Peyer's patch (tissue), 4 donors: ENCODE results near the gene ZFPL1. TPM values are rescaled to one million over a fixed set of nuclear protein-coding genes. Genes with fewer than 3 reads are reported as not detected.

Experiments
- DNase-seq, 3 donors: peaks; one replicate each; pipeline ENCODE4 v3.0.0-alpha.2; 2017 to 2019
- H3K27ac ChIP-seq, 4 donors: fragments of 200-600 bp; sonication (generic); one replicate each; pipeline ENCODE4 v1.5.1; 2016 to 2019
- H3K27me3 ChIP-seq, 2 donors: fragments of 200-600 bp; sonication (generic); one replicate each; pipeline ENCODE4 v1.5.1; 2019
- H3K36me3 ChIP-seq, 3 donors: fragments of 200-600 bp; sonication (generic); one replicate each; pipeline ENCODE4 v1.5.1; 2016 to 2019
- H3K4me1 ChIP-seq, 4 donors: fragments of 200-600 bp; sonication (generic); one replicate each; pipeline ENCODE4 v1.5.1; 2016 to 2019
- H3K4me3 ChIP-seq, 4 donors: fragments of 200-600 bp; sonication (generic); 1 replicate in 3 of 4; 2 replicates in 1 of 4; pipeline ENCODE4 v1.5.1; 2016 to 2019; ENCODE audit warnings: mild to moderate bottlenecking in 1 of 4
- H3K9me3 ChIP-seq, 4 donors: fragments of 200-600 bp; sonication (generic); one replicate each; pipeline ENCODE4 v1.5.1; 2016 to 2019; ENCODE audit warnings: mild to moderate bottlenecking in 1 of 4
- CTCF ChIP-seq, 6 experiments: fragments of 450-650 bp in 4 of 6; fragments of 200-600 bp in 2 of 6; sonication (generic) in 1 of 6; IDR thresholded peaks; one replicate each; pipeline ENCODE4 v1.5.1; 2017 to 2019; ENCODE audit warnings: antibody characterized with exemption in 6 of 6, mild to moderate bottlenecking in 3 of 6, moderate library complexity in 1 of 6
- POLR2A ChIP-seq, 2 donors: fragments of 450-650 bp; IDR thresholded peaks; one replicate each; pipeline ENCODE4 v1.5.1; 2017; ENCODE audit warnings: antibody characterized with exemption in 2 of 2, mild to moderate bottlenecking in 2 of 2, moderate library complexity in 2 of 2
- total RNA-seq, 4 donors: library from RNA; depleted of rRNA; stranded (reverse); fragments of >200 nt; gene quantifications; one replicate each; pipeline ENCODE4 v1.1.0, GENCODE V29; 2016

Gene ZFPL1
- total RNA-seq, 4 donors from 2014 or later = 53.9 to 67.6 (median 55.5) TPM

GRCh38 chr11:65125197-65126056 lies 41.4 kb downstream of the ZFPL1 start:
- H3K36me3 ChIP-seq = peaks cover 0 to 67% (median 0%) of the 10 kb centered on the region in 3 donors
- H3K27me3 ChIP-seq = no peaks in the 10 kb centered on the region
- no peak overlapping the region for H3K27ac ChIP-seq
- no peak overlapping the region for H3K4me3 ChIP-seq
- peaks cover 0 to 25% (median 16%) of the 10 kb centered on the region in 4 donors for H3K4me1 ChIP-seq
- no peak for TF ChIP-seq POLR2A (IDR thresholded peaks at IDR 0.05)
- TF ChIP-seq CTCF (IDR thresholded peaks at IDR 0.05) = no peak
- no peaks in the 10 kb centered on the region for H3K9me3 ChIP-seq
- DNase-seq = peak in 1 of 3 donors; percentile 27

- Histone ChIP-seq H3K4me1 (peaks cover 0 to 20% (median 11%) of the 10 kb centered on the region in 4 donors), H3K27ac (no peak overlapping the region), H3K4me3 (no peak overlapping the region), H3K9me3 (no peaks in the 10 kb centered on the region), H3K27me3 (no peaks in the 10 kb centered on the region), H3K36me3 (peaks cover 0 to 75% (median 0%) of the 10 kb centered on the region in 3 donors)
- no peak for TF ChIP-seq POLR2A (IDR thresholded peaks at IDR 0.05)
- TF ChIP-seq CTCF (IDR thresholded peaks at IDR 0.05) = no peak
- DNase-seq = peak in 2 of 3 donors; percentile 11 to 18
Measured at GRCh38 chr11:65126624-65127274, 42.7 kb downstream of the ZFPL1 start.

- peaks cover 0 to 84% (median 0%) of the 10 kb centered on the region in 3 donors for H3K36me3 ChIP-seq
- H3K4me1 ChIP-seq = peaks cover 0 to 23% (median 14%) of the 10 kb centered on the region in 4 donors
- no peak overlapping the region for H3K4me3 ChIP-seq
- H3K27ac ChIP-seq = no peak overlapping the region
- no peaks in the 10 kb centered on the region for H3K9me3 ChIP-seq
- no peaks in the 10 kb centered on the region for H3K27me3 ChIP-seq
- TF ChIP-seq POLR2A (IDR thresholded peaks at IDR 0.05) (no peak), CTCF (IDR thresholded peaks at IDR 0.05) (no peak)
- peak in 1 of 3 donors; percentile 37 for DNase-seq
Measured at GRCh38 chr11:65127473-65128181, 43.6 kb downstream of the ZFPL1 start.

GRCh38 chr11:65128182-65129145 lies 44.4 kb downstream of the ZFPL1 start:
- peak in 1 of 3 donors; percentile 46 for DNase-seq
- Histone ChIP-seq H3K36me3 (peaks cover 0 to 86% (median 0%) of the 10 kb centered on the region in 3 donors), H3K4me1 (peaks cover 0 to 26% (median 11%) of the 10 kb centered on the region in 4 donors), H3K4me3 (no peak overlapping the region), H3K27me3 (no peaks in the 10 kb centered on the region), H3K9me3 (no peaks in the 10 kb centered on the region), H3K27ac (peak overlapping the region in 1 of 4 donors; percentile 97)
- TF ChIP-seq CTCF (IDR thresholded peaks at IDR 0.05) = no peak
- TF ChIP-seq POLR2A (IDR thresholded peaks at IDR 0.05) = no peak
